Ramos (cell line): ENCODE data around the gene PIM2.

Experiments
- in situ Hi-C: fragments of 300-500 bp; cut with MboI; formaldehyde crosslinking; loops from one replicate; pipeline ENCODE4 v1.14.3; 2022; ENCODE audit warnings: low sequenced_read_pairs; ENCODE audit not compliant: unreplicated experiment

The PIM2 gene

GRCh38 chrX:48918643-48919340 lies at the start of gene PIM2:
Gene PIM2 (minus strand): TSS chrX:48919024. CDS start chrX:48918834, 190 bp downstream.
- in situ Hi-C loops, result no loop called here

GRCh38 chrX:48968377-48968776 lies 49.6 kb upstream of the PIM2 start:
- in situ Hi-C loops, result loop anchor here (10.0 kb wide), 1 partner anchor 76 kb away; the partner anchor contains the start of gene TFE3

- in situ Hi-C loops, result loop anchor here (10.0 kb wide), 1 partner anchor 78 kb away; the partner anchor contains the start of gene TFE3
Observed at GRCh38 chrX:48966796-48967579, 48.2 kb upstream of the PIM2 start.

- in situ Hi-C loops, result loop anchor here (10.0 kb wide), 1 partner anchor 79 kb away; the partner anchor contains the start of gene TFE3
Observed at GRCh38 chrX:48965959-48966358, 47.1 kb upstream of the PIM2 start.

DNA sequence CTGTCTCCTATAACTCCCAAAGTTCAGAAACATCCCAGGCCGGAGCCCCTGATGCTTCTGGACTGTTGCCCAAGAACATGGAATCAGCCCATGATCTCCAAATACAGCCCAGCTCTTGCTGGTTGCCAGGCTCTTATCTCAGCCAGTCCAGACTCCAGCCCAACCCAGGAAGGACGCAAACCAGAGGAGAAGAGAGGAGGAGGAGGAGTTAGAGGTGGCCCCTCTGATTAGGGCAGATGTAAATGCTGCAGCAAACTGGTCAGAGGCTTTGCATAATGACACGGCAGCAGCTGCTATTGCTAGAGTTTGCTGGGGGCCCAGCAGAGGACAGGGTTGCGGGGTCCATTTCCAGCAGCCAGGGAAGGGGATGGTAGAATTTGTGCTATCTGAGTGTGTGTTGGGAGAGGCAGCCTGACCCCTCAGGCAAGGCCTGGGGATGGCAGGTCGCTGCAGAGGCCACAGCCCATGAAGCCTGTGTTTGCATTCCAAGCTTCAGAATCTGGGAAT lies 42.8 kb upstream of the PIM2 start:
- in situ Hi-C loops, result loop anchor here (10.0 kb wide), 1 partner anchor 83 kb away; the partner anchor contains the start of gene TFE3

DNA sequence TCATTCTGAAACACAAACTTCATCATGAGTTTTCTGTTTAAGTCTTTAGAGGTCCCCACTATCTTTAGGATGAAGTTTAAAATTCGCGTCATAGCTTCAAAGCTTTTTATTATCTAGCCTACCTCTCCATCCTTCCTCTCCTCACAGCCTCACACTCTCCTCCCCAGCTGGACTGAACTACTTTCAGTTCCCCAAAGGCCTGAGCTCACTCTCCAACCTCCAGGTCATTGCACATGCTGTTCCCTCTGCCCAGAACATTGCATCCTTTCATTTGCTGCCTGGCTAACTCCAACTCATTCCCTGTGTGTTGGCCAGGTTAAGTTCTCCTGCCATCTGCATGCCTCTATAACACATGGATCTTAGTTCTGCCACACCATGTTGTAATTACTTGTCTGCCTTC lies 41.5 kb upstream of the PIM2 start:
- in situ Hi-C loops, result loop anchor here (10.0 kb wide), 1 partner anchor 85 kb away; the partner anchor contains the start of gene TFE3

GRCh38 chrX:48958635-48959094 lies 39.8 kb upstream of the PIM2 start:
- in situ Hi-C loops, result no loop called here

DNA sequence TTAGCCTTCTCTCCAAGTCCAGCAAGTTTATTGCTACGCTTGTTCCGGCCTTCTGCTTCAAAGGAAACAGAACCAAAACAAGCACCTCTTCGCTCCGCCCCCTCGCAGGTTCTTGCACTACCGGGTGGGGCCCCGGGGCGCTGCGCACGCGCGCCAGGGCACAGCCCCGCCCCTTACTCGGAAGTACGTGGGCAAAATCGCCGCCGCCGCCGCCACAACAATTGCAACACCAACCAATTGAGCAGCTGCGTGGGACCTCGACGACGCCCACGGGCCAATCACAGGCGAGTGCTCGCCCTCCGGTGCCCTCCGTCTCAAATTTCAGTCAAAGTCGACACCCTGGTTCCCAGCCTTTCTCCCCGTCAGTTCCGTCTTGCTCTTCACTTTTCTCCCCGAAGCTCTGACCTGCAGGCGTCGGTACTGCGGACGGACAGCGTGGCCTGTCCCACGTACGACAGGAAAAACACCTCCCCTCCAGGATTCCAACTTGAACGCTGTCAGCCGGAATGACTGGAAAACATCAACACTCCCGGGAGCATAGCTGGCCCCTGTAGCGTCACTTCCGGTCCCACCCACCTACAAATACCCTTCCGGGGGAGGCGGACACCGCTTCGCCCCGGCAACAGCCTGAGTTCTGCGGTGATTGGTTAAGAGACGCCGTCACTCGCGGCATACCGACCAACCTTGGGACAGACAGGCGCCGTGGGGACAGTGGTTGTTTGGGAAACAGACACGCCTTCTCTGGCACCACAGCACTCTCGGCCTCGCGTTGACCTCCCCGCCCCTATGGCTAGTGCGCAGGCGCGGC lies 39.2 kb upstream of the PIM2 start:
- in situ Hi-C loops, result no loop called here

DNA sequence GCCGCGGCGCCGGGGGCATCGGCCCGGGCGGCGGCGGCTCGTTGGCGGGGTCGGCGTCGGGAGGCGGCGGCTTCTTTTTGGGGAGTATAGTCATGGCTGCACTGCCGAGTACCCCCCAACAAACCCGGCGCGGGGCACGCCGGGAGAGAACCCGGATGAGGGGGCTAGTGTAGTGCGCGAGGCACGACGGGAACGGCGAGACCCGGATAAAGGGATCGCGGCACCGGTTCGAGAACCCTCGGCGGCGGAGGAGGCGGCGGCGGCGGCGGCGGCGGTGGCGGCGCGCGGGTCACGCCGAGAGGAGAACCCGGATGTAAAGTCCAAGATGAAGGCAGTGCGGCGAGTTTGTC lies 38.6 kb upstream of the PIM2 start, which contains the start of gene OTUD5:
OTUD5 (minus strand) TSS at position 131 of the 350 bp plus-strand sequence; CDS start at position 94, 37 bp downstream.
- in situ Hi-C loops, result no loop called here

- in situ Hi-C loops, result no loop called here
Observed at GRCh38 chrX:48956728-48957414, 38.0 kb upstream of the PIM2 start.

- in situ Hi-C loops, result loop anchor here (5.0 kb wide), 1 partner anchor 46 kb away; no protein-coding TSS in a partner anchor
Observed at GRCh38 chrX:48948589-48948988, 29.8 kb upstream of the PIM2 start.

GRCh38 chrX:48945517-48946348 lies 26.9 kb upstream of the PIM2 start:
- in situ Hi-C loops, result loop anchor here (5.0 kb wide), 1 partner anchor 43 kb away; no protein-coding TSS in a partner anchor

DNA sequence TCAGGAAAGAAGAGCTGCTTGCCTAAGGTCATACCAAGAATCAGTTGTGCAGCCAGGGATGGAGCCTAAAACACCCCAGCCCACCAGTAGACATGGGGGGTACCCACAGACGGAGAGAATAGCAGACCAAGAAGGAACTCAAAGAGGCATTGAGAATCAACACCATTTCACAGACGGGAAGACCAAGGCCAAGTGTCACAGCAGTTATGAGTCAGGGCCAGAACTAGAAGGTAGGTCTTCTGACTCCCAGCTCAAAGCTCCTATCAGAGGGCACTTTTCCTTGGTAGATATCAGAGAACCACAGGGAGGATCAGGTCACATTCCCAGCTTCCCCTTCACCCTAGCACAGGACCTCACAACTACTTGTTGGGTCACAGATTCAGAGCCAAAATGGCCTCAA lies 24.1 kb upstream of the PIM2 start:
- in situ Hi-C loops, result no loop called here

- in situ Hi-C loops, result no loop called here
Observed at GRCh38 chrX:48940404-48940955, 21.7 kb upstream of the PIM2 start.

DNA sequence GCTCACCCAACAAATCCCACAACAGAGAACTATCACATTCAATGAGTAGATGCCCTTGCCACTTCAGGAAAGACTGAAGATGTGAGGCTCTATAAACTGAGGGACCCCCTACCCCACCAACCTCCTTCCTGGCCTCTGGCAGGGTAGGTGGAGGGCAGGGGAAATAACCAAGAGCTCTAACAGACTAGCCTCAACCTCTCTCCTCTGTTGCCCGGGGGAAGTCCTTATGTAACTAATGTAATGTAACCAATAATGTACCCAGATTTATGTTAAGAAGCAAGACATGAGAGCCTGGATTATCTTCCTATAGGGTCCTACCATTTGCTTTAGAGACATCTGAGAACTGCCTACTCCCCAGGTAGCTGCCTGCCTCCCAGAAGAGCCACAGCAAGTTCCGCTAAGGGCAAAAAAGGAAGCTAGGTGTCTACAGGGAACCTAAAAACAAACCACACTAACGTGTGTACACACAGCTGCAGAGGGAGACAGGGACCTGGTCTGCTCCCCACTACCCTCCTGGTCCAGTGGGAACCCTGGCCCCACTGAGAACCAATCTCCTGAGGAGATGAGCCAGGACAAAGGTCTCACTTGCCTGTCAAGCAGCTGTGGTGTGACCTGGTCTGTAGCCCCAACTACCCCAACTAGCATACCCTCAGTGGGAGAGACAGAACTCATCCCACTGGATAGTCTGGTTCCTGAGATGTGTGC lies 20.9 kb upstream of the PIM2 start:
- in situ Hi-C loops, result no loop called here

GRCh38 chrX:48938721-48939425 lies 20.0 kb upstream of the PIM2 start:
- in situ Hi-C loops, result no loop called here
